SW480 (cell line): ENCODE data around the gene RNF39.
"Not testable (repeated sequence)": the region's sequence is repeated elsewhere in the genome, so short reads cannot be mapped to it uniquely, and the experiment has no call there.

Experiments used
- DNase-seq: peaks from one replicate; pipeline ENCODE4 v3.0.0-alpha.2; 2016; ENCODE audit warnings: low spot score

RNF39 gene

GRCh38 chr6:30062471-30063178 is 12.9 kb downstream of the RNF39 start:
- no peak for DNase-seq

GRCh38 chr6:30061858-30062458 is 13.6 kb downstream of the RNF39 start:
- peak; percentile 49 for DNase-seq

GRCh38 chr6:30061092-30061857 is 14.3 kb downstream of the RNF39 start, which contains the start of gene POLR1H:
Gene POLR1H (plus strand): TSS chr6:30061265. CDS start chr6:30061525, 260 bp downstream.
- DNase-seq: peak; percentile 94

GRCh38 chr6:30060606-30061091 is 14.9 kb downstream of the RNF39 start:
- DNase-seq: no peak

GRCh38 chr6:30055513-30055912 is 20.1 kb downstream of the RNF39 start:
- DNase-seq: no peak

GRCh38 chr6:30053682-30054081 is 21.9 kb downstream of the RNF39 start:
- DNase-seq: no peak

GRCh38 chr6:30047220-30047619 is 28.3 kb downstream of the RNF39 start:
- DNase-seq: no peak

GRCh38 chr6:30044630-30045029 is 30.9 kb downstream of the RNF39 start:
- no peak for DNase-seq

- no peak for DNase-seq
Measured at GRCh38 chr6:30043744-30044143, 31.8 kb downstream of the RNF39 start.

GRCh38 chr6:30042914-30043313 is 32.7 kb downstream of the RNF39 start:
- DNase-seq: no peak

- DNase-seq: no peak
Measured at GRCh38 chr6:30042476-30042875, 33.1 kb downstream of the RNF39 start.

- DNase-seq: no peak
Measured at GRCh38 chr6:30041821-30042220, 33.7 kb downstream of the RNF39 start.

GRCh38 chr6:30041221-30041620 is 34.3 kb downstream of the RNF39 start:
- no peak for DNase-seq

- peak; percentile 25 for DNase-seq
Measured at GRCh38 chr6:30037182-30037788, 38.3 kb downstream of the RNF39 start.

- no peak for DNase-seq
Measured at GRCh38 chr6:30035784-30036183, 39.8 kb downstream of the RNF39 start.

GRCh38 chr6:30033440-30033839 is 42.1 kb downstream of the RNF39 start:
- DNase-seq: not testable (repeated sequence)

- no peak for DNase-seq
Measured at GRCh38 chr6:30031381-30031780, 44.2 kb downstream of the RNF39 start.

- DNase-seq: no peak
Measured at GRCh38 chr6:30029588-30029987, 46.0 kb downstream of the RNF39 start.

- no peak for DNase-seq
Measured at GRCh38 chr6:30025186-30025585, 50.4 kb downstream of the RNF39 start.

GRCh38 chr6:30022712-30023111 is 52.9 kb downstream of the RNF39 start:
- DNase-seq: not testable (repeated sequence)

- DNase-seq: no peak
Measured at GRCh38 chr6:30022189-30022588, 53.4 kb downstream of the RNF39 start.

- no peak for DNase-seq
Measured at GRCh38 chr6:30020626-30021025, 54.9 kb downstream of the RNF39 start.
